NOMO-1 treated with DMSO at 0.1 percent for 48 hours (cell line): ENCODE measurements around the gene ZNF324.
"Not testable (repeated sequence)": the region's sequence is repeated elsewhere in the genome, so short reads cannot be mapped to it uniquely, and the experiment has no call there.

Experiments
- DNase-seq: peaks from one replicate; lab custom pipeline; 2025; ENCODE audit not compliant: unreplicated experiment; lab: John Stamatoyannopoulos, UW

ZNF324 gene

GRCh38 chr19:58466760-58467589, at the start of gene ZNF324:
Gene ZNF324, plus strand, starts transcription at chr19:58467080. Its CDS starts 2,106 bp downstream, at chr19:58469186.
- DNase-seq = peak; percentile 95

DNA sequence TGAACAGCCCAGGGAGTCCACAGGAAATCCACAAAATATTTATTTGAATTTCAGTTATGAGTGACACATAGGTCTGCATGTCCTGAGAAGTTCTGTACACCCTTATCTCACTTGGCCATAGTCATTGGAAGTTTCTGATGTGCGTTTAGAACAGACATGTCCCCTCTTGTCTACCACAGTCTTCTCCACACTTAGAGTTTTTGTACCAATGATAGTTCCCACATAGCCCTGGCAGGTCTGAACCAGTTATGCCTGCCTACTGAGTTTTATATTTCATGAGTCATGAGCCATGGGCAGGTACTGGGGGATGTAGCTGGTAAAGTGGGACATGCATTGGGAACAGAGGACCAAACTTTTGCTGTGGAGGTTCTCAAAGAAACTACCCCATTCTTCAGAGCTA, 38.3 kb upstream of the ZNF324 start:
- no peak for DNase-seq

DNA sequence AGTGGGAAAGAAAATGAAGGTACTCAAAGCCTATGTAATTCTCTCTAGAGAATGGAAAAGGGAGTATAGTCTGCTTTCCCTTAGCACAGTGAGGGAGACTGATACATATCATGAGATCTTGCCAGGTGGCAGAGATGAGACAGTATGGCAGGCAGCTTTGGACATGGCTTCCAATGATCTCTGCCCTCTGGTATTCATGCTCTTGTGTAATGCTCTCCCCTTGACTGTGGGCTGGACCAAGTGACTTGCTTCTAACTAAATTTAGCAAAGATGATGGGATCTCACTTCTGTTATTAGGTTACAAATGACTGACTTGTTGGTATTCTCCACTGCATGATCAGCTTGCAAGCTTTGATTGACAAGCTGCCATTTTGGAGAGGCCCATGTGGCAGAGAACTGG, 37.1 kb upstream of the ZNF324 start:
- no peak for DNase-seq

DNA sequence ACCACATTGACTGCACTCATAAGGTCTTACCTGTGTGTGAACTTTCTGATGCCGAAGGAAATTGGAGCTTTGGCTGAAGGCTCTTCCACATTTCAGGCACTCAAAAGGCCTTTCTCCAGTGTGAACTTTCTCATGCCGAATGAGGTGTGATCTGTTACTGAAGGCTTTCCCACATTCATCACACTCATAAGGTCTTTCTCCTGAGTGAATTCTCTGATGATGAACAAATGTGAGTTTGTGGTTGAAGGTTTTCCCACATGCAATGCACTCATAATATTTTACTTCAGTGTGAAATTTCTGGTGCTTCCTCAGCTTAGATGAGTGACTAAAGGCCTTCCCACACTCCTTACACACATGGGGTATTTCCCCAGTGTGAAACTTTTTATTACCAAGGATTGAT, 32.7 kb upstream of the ZNF324 start:
- DNase-seq = no peak

DNA sequence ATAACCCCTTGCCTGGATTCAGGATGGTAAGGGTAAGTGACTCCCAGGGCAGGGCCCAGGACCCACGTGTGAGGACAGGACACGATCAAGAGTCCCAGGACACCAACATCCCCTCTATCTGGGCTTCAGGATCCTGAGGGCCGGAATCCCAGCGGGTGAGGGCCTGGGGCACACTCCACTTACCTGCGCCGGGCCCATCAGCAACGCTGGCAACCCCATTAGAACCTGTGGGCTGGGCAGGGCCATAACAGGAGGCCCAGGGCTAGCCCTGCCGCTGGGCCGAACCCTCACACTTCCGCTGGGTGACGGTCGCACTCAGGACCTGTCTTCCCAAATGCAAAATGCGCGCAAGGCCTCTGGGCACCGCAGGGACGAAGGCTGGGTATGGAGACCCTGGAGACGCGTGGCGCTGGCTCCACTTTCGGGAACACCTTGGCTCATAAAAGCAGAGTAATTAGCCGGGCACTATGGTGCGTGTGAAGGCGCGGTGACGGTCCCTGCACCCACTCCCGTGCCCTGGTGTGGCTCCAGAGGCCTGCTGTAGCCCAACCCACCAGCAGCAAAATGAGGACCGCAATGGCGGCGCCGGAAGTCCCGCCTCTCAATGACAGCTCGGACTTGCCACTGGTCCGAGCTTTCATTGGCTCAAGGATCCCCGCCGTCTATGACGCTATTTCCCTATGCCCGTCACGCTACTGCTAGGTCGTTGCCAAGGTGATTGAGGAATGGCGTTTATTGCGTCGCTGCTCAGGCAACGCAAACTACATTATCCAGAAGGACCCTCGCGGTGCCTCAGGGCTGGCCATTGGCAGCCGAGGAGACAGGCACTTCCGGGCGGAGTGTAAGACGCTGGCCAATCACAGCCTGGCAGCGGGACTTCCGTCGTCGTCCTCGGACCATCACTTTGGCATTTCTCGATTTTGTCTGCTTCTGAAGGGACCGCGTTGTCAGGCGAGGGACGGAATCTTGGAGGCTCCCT, 27.0 kb upstream of the ZNF324 start, which contains the start of gene ZNF132:
ZNF132 (minus strand) TSS at position 578 of the 979 bp plus-strand sequence; CDS start at position 246, 332 bp downstream.
- DNase-seq = peak; percentile 99

DNA sequence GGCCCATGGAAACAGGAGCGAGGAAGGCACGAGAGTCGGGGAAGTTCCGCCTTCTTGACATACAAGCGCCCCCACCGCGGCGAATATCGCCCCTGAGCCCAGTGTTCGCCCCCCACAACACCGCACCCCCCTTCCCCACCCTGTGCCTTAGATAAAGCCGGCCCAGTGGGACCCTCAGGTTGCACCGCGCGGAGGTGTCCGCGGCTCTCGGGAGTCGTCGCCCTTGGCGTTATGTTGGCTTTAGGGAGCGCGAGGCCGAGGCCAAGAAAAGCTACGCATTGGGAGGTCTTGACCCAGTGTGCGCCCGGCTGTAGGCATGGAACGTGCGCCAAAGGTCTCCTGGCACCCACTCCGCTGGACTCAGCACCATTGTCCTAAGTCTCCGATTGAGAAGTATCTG, 26.3 kb upstream of the ZNF324 start:
- no peak for DNase-seq

DNA sequence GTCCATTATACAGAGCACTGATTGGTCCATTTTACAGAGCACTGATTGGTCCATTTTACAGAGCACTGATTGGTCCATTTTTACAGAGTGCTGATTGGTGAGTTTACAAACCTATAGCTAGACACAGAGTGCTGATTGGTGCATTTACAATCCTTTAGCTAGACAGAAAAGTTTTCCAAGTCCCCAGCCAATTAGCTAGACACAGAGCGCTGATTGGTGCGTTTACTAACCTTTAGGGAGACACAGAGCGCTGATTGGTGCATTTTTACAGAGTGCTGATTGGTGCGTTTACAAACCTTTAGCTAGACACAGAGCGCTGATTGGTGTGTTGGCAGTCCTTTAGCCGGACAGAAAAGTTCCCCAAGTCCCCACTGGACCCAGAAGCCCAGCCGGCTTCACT, 23.9 kb upstream of the ZNF324 start:
- not testable (repeated sequence) for DNase-seq

GRCh38 chr19:58448860-58449259, 18.0 kb upstream of the ZNF324 start:
- DNase-seq = not testable (repeated sequence)

GRCh38 chr19:58449980-58450379, 16.9 kb upstream of the ZNF324 start:
- not testable (repeated sequence) for DNase-seq

- no peak for DNase-seq
Observed at GRCh38 chr19:58450856-58451357, 16.0 kb upstream of the ZNF324 start.

- peak; percentile 94 for DNase-seq
Observed at GRCh38 chr19:58451358-58452101, 15.3 kb upstream of the ZNF324 start, which contains the start of gene ZNF324B. Gene ZNF324B, plus strand, starts transcription at chr19:58451622. Its CDS starts 2,080 bp downstream, at chr19:58453702.

DNA sequence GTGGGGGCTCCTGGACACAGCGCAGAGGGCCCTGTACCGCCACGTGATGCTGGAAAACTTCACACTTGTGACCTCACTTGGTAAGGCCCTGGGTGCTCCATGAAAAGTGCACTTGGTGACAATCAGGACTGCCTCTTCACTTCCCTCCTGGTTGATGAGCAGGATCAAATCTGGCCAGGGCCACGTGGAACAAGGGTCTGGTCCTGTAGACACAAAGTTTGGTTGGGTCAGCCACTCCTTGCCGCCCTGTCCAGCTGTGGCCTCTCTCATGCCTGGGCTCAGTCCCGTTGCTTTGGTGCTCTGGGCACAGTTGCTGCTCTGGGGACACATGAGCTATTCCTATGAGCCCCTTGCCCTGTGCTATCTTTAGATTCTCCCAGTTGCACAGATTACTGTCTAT, 13.1 kb upstream of the ZNF324 start:
- DNase-seq = no peak

DNA sequence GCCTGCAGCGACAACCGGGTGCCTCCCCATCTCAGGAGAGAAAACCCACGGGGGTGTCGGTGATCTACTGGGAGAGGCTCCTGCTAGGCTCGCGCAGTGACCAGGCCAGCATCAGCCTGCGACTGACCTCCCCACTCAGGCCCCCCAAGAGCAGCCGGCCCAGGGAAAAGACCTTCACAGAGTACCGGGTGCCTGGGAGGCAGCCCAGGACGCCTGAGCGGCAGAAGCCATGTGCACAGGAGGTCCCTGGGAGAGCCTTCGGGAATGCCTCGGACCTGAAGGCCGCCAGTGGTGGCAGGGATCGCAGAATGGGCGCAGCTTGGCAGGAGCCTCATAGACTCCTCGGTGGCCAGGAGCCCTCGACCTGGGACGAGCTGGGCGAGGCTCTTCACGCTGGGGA, 11.6 kb upstream of the ZNF324 start:
- no peak for DNase-seq

DNA sequence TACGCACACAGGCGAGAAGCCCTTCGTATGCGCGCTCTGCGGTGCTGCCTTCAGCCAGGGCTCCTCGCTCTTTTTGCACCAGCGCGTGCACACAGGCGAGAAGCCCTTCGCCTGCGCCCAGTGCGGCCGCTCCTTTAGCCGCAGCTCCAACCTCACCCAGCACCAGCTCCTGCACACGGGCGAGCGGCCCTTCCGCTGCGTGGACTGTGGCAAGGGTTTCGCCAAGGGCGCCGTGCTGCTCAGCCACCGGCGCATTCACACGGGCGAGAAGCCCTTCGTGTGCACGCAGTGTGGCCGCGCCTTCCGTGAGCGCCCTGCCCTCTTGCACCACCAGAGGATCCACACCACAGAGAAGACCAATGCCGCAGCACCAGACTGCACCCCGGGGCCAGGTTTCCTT, 10.8 kb upstream of the ZNF324 start:
- DNase-seq = no peak

DNA sequence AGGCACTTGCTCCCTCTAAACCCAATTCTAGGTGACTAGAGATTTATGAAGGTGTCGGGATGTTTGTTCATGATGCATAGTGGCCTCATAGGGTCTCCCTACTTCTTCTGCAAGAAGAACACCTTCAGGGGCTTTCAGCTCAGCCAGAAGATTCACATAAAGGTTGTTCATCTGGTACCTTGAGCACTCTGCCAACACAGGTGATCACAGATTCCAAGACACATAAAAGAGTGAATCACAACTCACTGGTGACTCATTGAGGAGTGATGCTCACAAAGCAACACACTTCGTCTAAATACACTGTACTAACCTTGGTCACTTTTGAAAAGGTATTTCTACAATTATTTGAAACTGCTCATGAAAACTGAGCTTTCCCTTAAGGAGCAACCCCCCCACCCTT, 6.8 kb upstream of the ZNF324 start:
- DNase-seq = no peak

DNA sequence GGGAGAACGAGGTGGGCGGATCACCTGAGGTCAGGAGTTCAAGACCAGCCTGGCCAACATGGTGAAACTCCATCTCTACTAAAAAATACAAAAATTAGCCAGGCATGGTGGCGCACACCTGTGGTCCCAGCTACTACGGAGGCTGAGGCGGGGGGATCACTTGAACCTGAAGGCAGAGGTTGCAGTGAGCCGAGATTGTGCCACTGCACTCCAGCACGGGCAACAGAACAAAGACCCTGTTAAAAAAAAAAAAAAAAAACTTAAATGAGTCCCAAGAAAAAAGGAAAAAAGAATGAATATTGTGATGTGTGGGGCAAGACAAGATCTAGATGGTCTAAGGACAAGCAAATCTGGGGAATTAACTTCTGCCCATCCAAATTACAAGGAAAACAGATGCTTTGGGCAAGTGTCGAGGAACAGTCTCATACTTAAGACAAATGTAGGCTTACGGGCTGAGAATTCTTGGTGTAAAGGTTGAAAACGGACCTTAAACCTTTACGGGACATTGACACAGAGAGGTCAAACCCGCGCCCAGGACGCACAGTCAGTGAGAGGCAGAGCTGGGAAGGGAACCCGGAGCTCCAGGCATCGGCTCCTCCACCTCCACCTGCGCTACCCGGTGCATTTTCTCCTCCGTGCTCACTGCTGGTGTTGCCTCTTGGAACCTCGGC, 656 bp upstream of the ZNF324 start:
- no peak for DNase-seq

DNA sequence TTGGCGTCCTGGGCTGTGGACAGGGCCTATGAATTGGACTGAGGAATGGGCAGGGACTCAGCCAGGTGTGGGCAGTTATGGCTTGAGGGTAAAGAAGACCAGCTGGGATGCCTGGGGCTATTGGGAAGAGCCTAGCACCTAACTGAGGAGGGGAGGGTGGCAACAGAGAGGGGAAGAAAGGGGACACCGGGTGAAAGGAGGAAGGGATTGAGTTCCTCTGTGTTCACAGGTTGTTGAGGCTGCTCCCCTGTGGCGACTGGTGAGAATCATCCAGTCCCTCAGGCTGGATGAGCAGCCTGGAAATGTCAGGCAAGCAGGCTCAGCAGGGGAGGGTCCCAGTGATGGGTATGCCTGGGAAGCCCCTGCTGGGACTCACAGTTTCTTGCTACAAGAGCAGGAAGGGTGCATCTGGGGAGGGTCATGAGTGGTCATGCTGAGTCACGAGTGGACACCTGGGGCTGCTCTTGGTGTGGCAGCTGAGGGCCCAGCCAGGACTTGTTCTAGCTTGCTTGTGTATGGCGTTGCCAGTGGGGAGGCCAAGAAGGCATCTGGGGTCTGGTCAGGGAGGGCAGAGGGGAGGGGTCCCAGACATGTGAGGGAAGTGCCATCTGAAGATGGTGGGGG, 1.4 kb downstream of the ZNF324 start:
- no peak for DNase-seq

DNA sequence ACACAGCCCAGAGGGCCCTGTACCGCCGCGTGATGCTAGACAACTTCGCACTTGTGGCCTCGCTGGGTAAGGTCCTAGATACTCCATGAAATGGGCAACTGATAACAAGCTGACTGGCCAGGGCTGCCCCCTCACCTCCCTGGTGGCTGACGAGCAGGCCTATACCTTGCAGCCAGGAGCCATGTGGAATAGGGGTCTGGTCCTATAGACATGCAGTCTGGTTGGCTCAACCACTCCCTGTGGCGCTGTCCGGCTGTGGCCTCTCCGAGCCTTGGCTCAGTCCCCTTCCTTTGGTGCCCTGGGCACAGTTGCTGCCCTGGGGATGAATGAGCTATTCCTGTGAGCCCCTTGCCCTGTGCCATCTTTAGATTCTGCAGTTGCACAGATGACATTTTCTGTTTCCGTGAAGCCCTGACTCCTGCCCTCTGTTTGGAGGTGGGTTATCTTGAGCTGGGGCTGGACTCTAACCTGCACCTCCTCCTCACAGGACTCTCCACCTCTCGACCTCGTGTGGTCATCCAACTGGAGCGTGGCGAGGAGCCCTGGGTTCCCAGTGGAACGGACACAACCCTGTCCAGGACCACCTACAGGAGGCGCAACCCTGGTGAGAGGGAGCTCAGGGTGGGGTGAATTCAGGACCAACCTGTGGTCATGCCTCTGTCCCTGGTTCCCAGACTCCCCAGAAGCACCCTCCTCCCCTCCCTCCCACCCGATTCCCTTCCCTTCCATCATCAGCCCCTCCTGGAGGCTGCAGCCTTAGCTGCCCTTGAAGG, 2.5 kb downstream of the ZNF324 start:
- DNase-seq = no peak
